H54 (cell line): Measurements from ENCODE around the gene STAG1.
A peak's percentile ranks its signal among the peaks of the same experiment; 100 is the strongest.
"Not testable (repeated sequence)": the region's sequence is repeated elsewhere in the genome, so short reads cannot be mapped to it uniquely, and the experiment has no call there.

Experiments used
- DNase-seq: peaks from one replicate; pipeline ENCODE4 v3.0.0; 2011; ENCODE audit warnings: low spot score, mixed read lengths; ENCODE audit not compliant: insufficient read length
- FAIRE-seq: peaks from 3 replicates; lab custom pipeline; 2011; peaks lifted over from hg19 to GRCh38; lab: Jason Lieb, UNC
- POLR2A ChIP-seq: IDR thresholded peaks from 2 replicates; pipeline ENCODE4 v1.6.1; 2011; ENCODE audit warnings: low read depth, mild to moderate bottlenecking, low read length

The STAG1 gene

GRCh38 chr3:136637176-136637575 is 115.0 kb downstream of the STAG1 start:
- no peak for TF ChIP-seq POLR2A
- no peak for FAIRE-seq
- no peak for DNase-seq

GRCh38 chr3:136634821-136635220 is 117.4 kb downstream of the STAG1 start:
- DNase-seq: no peak
- no peak for FAIRE-seq
- no peak for TF ChIP-seq POLR2A

GRCh38 chr3:136632625-136633081 is 119.5 kb downstream of the STAG1 start:
- TF ChIP-seq POLR2A: no peak
- FAIRE-seq (no peak), DNase-seq (no peak)

GRCh38 chr3:136631424-136631823 is 120.8 kb downstream of the STAG1 start:
- FAIRE-seq (peak; percentile 20), DNase-seq (no peak)
- TF ChIP-seq POLR2A: no peak

GRCh38 chr3:136630915-136631314 is 121.3 kb downstream of the STAG1 start:
- no peak for TF ChIP-seq POLR2A
- no peak for FAIRE-seq
- DNase-seq: no peak

GRCh38 chr3:136626493-136626892 is 125.7 kb downstream of the STAG1 start:
- peak; percentile 15 for FAIRE-seq

GRCh38 chr3:136624894-136625815 is 127.0 kb downstream of the STAG1 start:
- FAIRE-seq (peak; percentile 87), DNase-seq (no peak)
- TF ChIP-seq POLR2A: no peak

More at GRCh38 chr3:136626493-136626892, 125.7 kb downstream of the STAG1 start:
- no peak for DNase-seq
- TF ChIP-seq POLR2A: no peak

- no peak for DNase-seq
- no peak for TF ChIP-seq POLR2A
- no peak for FAIRE-seq
These were observed 127.8 kb downstream of the STAG1 start for GRCh38 chr3:136624371-136624770.

GRCh38 chr3:136621628-136622027 is 130.6 kb downstream of the STAG1 start:
- DNase-seq: no peak
- no peak for TF ChIP-seq POLR2A
- no peak for FAIRE-seq

GRCh38 chr3:136620436-136620835 is 131.7 kb downstream of the STAG1 start:
- no peak for TF ChIP-seq POLR2A
- FAIRE-seq (peak; percentile 68), DNase-seq (no peak)

GRCh38 chr3:136617969-136618525 is 134.1 kb downstream of the STAG1 start:
- not testable (repeated sequence) for FAIRE-seq, DNase-seq

- DNase-seq: no peak
- no peak for FAIRE-seq
- TF ChIP-seq POLR2A: no peak
These were observed 135.0 kb downstream of the STAG1 start for GRCh38 chr3:136617198-136617597.

- DNase-seq: no peak
- no peak for TF ChIP-seq POLR2A
These were observed 139.7 kb downstream of the STAG1 start for GRCh38 chr3:136612512-136612911.

GRCh38 chr3:136606990-136607389 is 145.2 kb downstream of the STAG1 start:
- DNase-seq: no peak
- TF ChIP-seq POLR2A: no peak
- no peak for FAIRE-seq

More at GRCh38 chr3:136612512-136612911, 139.7 kb downstream of the STAG1 start:
- no peak for FAIRE-seq

GRCh38 chr3:136606216-136606615 is 146.0 kb downstream of the STAG1 start:
- FAIRE-seq, DNase-seq: not testable (repeated sequence)
